GM12878 (cell line): ENCODE measurements around the gene ALDH1A1. TPM values are rescaled to one million over a fixed set of nuclear protein-coding genes. Genes with fewer than 3 reads are reported as not detected.

Source experiments
- ESRRA ChIP-seq: IDR thresholded peaks from 2 replicates; pipeline ENCODE4 v1.6.1; 2012; ENCODE audit warnings: mild to moderate bottlenecking, low read length, improper control_type of control experiment
- JUNB ChIP-seq: IDR thresholded peaks from 2 replicates; pipeline ENCODE4 v1.6.1; 2016; ENCODE audit warnings: antibody characterized with exemption, mild to moderate bottlenecking
- NR2C1 ChIP-seq: fragments of 450-650 bp; IDR thresholded peaks from 2 replicates; pipeline ENCODE4 v1.6.1; 2017; ENCODE audit warnings: antibody characterized with exemption, mild to moderate bottlenecking, moderate library complexity
- PAX8 ChIP-seq: fragments of 450-650 bp; IDR thresholded peaks from 2 replicates; pipeline ENCODE4 v1.6.1; 2017; ENCODE audit warnings: mild to moderate bottlenecking, moderate library complexity
- SMAD5 ChIP-seq: IDR thresholded peaks from 2 replicates; pipeline ENCODE4 v1.6.1; 2016; ENCODE audit warnings: antibody characterized with exemption, low read depth
- ZNF622 ChIP-seq: fragments of 450-650 bp; IDR thresholded peaks from 2 replicates; pipeline ENCODE4 v1.6.1; 2017; ENCODE audit warnings: mild to moderate bottlenecking, inconsistent platforms
- ZSCAN29 ChIP-seq: fragments of 450-650 bp; IDR thresholded peaks from 2 replicates; pipeline ENCODE4 v1.6.1; 2017; ENCODE audit warnings: mild to moderate bottlenecking, moderate library complexity
- polyA plus RNA-seq, 11 experiments: library from polyadenylated mRNA; depleted of rRNA in 4 of 11; unstranded in 6 of 11; stranded (reverse) in 5 of 11; fragments of >200 nt; fragmentation: Nextera tagmentation in 4 of 11; fragmentation: Illumina TruSeq in 1 of 11; extraction: Ambion mirVana in 4 of 11; extraction: Trizol in 1 of 11; gene quantifications; 1 replicate in 1 of 11; 2 replicates in 10 of 11; pipeline versions ENCODE4 v1.2.1 to v1.2.3, GENCODE V29; 2011 to 2016; ENCODE audit warnings: inconsistent platforms in 2 of 11, missing spikeins in 2 of 11, low read depth in 1 of 11
- total RNA-seq, 4 experiments: library from RNA; depleted of rRNA in 3 of 4; stranded (reverse); fragments of >200 nt in 3 of 4; fragmentation: Illumina TruSeq in 1 of 4; extraction: Trizol in 1 of 4; gene quantifications; 2 replicates each; pipeline versions ENCODE4 v1.2.1 to v1.2.3, GENCODE V29; 2013 to 2021
- TF ChIP-seq, protein P1 (sequence below): IDR thresholded peaks from 2 replicates; pipeline ENCODE4 v1.6.1; 2012; ENCODE audit warnings: improper control_type of control experiment, low read depth, low read length; ENCODE audit not compliant: insufficient replicate concordance
- TF ChIP-seq, protein P2 (sequence below): fragments of 450-650 bp; IDR thresholded peaks from 2 replicates; pipeline ENCODE4 v1.6.1; 2017; ENCODE audit warnings: borderline replicate concordance
- TF ChIP-seq, protein P3 (sequence below): IDR thresholded peaks from 2 replicates; pipeline ENCODE4 v1.6.1; 2012; ENCODE audit warnings: low read depth, low read length, improper control_type of control experiment
- TF ChIP-seq, protein P4 (sequence below): fragments of 450-650 bp; IDR thresholded peaks from 2 replicates; pipeline ENCODE4 v1.6.1; 2017; ENCODE audit warnings: low read depth, mild to moderate bottlenecking, moderate library complexity
- TF ChIP-seq, protein P5 (sequence below): IDR thresholded peaks from 2 replicates; pipeline ENCODE4 v1.6.1; 2011; ENCODE audit warnings: borderline replicate concordance, low read depth, mild to moderate bottlenecking, moderate library complexity, low read length; ENCODE audit not compliant: insufficient read depth, poor library complexity, severe bottlenecking

ALDH1A1 gene
- total and polyA plus RNA-seq, 10 of the 15 experiments (the other 5 are each of a cell fraction or from before 2014, with no cell fraction given) = 0.03 to 0.54 TPM; not detected in 8

DNA sequence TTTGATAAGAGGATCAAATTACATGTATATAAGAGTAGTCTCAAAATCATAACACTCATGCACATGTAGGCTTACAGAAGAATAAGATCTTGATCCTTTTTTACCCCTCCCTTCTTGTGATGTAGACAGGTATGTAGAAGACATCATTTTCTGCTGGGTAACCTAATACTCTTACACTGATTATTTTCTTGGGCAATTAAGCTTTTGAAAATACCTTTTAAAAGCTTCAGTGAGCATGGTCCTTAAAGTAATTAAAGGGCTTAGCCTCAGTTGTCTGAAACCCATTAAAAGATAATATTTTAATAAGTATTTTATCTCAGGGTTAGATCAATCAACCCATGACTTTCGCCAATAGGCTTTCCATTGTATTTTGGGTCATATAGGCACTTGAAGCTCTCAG, 50.6 kb downstream of the ALDH1A1 start (continued):
- TF ChIP-seq, protein P1, sequence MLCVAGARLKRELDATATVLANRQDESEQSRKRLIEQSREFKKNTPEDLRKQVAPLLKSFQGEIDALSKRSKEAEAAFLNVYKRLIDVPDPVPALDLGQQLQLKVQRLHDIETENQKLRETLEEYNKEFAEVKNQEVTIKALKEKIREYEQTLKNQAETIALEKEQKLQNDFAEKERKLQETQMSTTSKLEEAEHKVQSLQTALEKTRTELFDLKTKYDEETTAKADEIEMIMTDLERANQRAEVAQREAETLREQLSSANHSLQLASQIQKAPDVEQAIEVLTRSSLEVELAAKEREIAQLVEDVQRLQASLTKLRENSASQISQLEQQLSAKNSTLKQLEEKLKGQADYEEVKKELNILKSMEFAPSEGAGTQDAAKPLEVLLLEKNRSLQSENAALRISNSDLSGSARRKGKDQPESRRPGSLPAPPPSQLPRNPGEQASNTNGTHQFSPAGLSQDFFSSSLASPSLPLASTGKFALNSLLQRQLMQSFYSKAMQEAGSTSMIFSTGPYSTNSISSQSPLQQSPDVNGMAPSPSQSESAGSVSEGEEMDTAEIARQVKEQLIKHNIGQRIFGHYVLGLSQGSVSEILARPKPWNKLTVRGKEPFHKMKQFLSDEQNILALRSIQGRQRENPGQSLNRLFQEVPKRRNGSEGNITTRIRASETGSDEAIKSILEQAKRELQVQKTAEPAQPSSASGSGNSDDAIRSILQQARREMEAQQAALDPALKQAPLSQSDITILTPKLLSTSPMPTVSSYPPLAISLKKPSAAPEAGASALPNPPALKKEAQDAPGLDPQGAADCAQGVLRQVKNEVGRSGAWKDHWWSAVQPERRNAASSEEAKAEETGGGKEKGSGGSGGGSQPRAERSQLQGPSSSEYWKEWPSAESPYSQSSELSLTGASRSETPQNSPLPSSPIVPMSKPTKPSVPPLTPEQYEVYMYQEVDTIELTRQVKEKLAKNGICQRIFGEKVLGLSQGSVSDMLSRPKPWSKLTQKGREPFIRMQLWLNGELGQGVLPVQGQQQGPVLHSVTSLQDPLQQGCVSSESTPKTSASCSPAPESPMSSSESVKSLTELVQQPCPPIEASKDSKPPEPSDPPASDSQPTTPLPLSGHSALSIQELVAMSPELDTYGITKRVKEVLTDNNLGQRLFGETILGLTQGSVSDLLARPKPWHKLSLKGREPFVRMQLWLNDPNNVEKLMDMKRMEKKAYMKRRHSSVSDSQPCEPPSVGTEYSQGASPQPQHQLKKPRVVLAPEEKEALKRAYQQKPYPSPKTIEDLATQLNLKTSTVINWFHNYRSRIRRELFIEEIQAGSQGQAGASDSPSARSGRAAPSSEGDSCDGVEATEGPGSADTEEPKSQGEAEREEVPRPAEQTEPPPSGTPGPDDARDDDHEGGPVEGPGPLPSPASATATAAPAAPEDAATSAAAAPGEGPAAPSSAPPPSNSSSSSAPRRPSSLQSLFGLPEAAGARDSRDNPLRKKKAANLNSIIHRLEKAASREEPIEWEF = no peak
- TF ChIP-seq ESRRA (no peak), SMAD5 (no peak), ZNF622 (no peak), JUNB (no peak), PAX8 (no peak), NR2C1 (no peak), ZSCAN29 (no peak)
- TF ChIP-seq, protein P2, sequence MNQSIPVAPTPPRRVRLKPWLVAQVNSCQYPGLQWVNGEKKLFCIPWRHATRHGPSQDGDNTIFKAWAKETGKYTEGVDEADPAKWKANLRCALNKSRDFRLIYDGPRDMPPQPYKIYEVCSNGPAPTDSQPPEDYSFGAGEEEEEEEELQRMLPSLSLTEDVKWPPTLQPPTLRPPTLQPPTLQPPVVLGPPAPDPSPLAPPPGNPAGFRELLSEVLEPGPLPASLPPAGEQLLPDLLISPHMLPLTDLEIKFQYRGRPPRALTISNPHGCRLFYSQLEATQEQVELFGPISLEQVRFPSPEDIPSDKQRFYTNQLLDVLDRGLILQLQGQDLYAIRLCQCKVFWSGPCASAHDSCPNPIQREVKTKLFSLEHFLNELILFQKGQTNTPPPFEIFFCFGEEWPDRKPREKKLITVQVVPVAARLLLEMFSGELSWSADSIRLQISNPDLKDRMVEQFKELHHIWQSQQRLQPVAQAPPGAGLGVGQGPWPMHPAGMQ = no peak
- TF ChIP-seq, protein P3, sequence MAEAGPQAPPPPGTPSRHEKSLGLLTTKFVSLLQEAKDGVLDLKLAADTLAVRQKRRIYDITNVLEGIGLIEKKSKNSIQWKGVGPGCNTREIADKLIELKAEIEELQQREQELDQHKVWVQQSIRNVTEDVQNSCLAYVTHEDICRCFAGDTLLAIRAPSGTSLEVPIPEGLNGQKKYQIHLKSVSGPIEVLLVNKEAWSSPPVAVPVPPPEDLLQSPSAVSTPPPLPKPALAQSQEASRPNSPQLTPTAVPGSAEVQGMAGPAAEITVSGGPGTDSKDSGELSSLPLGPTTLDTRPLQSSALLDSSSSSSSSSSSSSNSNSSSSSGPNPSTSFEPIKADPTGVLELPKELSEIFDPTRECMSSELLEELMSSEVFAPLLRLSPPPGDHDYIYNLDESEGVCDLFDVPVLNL = no peak
- TF ChIP-seq, protein P4, sequence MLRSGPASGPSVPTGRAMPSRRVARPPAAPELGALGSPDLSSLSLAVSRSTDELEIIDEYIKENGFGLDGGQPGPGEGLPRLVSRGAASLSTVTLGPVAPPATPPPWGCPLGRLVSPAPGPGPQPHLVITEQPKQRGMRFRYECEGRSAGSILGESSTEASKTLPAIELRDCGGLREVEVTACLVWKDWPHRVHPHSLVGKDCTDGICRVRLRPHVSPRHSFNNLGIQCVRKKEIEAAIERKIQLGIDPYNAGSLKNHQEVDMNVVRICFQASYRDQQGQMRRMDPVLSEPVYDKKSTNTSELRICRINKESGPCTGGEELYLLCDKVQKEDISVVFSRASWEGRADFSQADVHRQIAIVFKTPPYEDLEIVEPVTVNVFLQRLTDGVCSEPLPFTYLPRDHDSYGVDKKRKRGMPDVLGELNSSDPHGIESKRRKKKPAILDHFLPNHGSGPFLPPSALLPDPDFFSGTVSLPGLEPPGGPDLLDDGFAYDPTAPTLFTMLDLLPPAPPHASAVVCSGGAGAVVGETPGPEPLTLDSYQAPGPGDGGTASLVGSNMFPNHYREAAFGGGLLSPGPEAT = no peak
- TF ChIP-seq, protein P5, sequence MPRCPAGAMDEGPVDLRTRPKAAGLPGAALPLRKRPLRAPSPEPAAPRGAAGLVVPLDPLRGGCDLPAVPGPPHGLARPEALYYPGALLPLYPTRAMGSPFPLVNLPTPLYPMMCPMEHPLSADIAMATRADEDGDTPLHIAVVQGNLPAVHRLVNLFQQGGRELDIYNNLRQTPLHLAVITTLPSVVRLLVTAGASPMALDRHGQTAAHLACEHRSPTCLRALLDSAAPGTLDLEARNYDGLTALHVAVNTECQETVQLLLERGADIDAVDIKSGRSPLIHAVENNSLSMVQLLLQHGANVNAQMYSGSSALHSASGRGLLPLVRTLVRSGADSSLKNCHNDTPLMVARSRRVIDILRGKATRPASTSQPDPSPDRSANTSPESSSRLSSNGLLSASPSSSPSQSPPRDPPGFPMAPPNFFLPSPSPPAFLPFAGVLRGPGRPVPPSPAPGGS = no peak
- TF ChIP-seq, all 136 proteins: peak for 0
